ENCODE results near the gene ACTA1.

DNA sequence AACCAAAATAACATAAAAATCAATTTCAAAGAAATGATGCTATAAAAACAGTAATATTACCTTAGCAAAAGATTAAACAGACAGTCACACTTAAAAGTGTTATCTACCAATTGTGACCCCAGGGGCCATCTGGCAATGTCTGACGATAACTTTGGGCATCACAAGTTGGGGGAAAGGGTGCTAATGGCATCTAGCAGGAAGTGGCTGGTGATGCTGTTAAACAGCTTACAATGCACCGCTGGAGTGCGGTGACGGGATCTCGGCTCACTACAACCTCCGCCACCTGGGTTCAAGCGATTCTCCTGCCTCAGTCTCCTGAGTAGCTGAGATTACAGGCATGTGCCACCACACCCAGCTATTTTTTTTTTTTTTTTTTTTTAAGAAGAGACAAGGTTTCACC, 46.6 kb upstream of the ACTA1 start:
- TF ChIP-seq CTCF (conservative IDR thresholded peaks at IDR 0.05; ENCODE audit: low read depth, low read length) (no peak), EZH2 (IDR thresholded peaks at IDR 0.05; ENCODE audit: borderline replicate concordance, low read depth, low read length, poor library complexity, severe bottlenecking) (no peak)

All from A673 (cell line).